NCI-H128 (cell line): ENCODE measurements around the gene NXNL1.

Experiments used
- DNase-seq: peaks from one replicate; lab custom pipeline; 2025; ENCODE audit not compliant: unreplicated experiment; lab: John Stamatoyannopoulos, UW

NXNL1 gene

DNA sequence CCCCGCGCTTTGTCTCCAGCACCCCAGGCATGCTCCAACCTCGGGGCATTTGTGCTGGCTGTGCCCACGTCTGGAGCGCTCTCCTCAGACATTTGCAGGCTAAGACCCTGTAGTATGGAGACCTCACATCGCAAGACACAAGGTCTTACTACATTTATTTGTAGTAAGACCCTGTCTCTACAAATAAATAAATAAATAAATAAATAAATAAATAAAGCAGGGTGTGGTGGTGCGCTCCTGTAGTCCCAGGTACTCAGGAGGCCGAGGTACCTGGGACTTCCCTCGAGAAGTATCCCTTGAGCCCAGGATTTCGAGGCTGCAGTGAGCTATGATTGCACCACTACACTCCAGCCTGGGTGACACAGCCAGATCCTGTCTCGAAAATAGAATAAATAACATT, 4.6 kb downstream of the NXNL1 start:
- no peak for DNase-seq

DNA sequence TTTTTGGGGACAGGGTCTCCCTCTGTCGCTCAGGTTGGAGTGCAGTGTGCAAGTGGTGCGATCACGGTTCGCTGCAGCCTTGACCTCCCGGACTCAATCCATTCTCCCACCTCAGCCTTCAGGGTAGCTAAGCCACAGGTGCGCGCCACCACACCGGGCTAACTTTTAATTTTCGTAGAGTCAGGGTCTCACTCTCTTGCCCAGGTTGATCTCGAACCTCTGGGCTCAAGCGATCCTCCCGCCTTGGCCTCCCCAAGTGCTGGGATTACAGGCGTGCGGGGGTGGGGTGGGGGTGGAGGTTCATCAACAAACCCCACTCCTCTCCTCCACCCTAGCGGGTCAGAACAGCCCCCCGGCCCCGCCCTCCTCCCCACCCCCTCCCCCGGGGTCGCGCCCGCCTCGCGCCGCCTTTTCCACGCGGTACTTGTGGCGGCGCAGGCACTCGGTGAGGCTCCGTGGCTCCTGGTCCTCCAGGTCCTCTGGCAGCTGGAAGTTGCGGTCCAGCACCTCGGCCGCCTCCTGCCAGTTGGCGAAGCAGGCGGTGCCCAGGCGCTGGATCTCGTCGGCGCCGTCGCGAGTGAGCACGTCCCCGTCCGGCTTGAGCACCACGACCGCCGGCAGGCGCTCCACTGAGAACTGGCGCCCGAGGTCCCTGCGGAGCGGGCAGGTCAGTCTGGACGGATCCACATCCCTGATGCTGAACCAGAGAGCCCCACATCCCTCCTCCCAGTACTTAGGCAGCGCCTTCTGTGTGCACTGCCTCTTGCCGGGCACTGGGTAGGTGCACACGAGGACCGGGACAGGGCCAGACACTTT, 5.2 kb downstream of the NXNL1 start:
- DNase-seq = no peak

DNA sequence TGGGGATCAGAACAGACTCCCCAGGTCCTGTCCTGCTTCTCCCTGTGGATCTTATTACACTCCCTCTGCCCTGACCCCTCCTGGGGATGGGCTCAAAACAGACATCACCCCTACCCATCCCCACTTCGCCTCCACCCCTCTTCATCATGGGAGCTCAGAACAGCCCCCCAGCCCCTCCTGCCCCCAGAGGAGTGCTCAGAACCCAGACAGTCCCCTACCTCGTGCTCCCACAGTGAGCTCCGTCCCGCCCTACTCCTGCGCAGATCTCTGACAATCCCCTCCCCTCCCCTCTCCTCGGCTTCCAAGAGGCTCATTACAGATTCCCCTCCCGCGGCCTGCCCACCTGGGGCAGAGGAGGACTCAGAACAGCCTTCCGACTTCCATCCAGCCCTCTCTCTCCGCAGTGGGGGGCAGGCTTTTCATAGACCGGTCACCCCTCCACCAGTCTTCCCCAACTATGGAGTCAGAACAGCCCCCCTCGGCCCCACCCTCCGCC, 6.1 kb downstream of the NXNL1 start:
- no peak for DNase-seq

DNA sequence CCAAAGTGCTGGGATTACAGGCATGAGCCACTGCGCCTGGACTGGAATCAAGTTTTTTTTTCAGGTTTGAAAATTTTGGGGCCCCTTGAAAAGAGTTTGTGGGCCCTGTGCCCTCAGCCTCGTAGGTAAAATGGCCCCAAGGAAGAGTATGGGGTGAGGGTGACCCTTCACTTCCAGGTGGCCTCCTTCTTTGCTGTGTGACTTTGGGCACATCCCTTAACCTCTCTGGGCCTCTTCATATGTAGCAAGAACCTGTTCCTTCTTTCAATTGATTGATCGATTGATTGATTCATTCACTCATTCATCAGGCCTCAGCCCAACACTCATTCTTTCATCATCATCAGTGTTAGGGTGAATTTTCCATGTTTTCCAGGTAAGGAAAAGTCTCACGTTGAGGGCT, 8.9 kb downstream of the NXNL1 start:
- DNase-seq = no peak

DNA sequence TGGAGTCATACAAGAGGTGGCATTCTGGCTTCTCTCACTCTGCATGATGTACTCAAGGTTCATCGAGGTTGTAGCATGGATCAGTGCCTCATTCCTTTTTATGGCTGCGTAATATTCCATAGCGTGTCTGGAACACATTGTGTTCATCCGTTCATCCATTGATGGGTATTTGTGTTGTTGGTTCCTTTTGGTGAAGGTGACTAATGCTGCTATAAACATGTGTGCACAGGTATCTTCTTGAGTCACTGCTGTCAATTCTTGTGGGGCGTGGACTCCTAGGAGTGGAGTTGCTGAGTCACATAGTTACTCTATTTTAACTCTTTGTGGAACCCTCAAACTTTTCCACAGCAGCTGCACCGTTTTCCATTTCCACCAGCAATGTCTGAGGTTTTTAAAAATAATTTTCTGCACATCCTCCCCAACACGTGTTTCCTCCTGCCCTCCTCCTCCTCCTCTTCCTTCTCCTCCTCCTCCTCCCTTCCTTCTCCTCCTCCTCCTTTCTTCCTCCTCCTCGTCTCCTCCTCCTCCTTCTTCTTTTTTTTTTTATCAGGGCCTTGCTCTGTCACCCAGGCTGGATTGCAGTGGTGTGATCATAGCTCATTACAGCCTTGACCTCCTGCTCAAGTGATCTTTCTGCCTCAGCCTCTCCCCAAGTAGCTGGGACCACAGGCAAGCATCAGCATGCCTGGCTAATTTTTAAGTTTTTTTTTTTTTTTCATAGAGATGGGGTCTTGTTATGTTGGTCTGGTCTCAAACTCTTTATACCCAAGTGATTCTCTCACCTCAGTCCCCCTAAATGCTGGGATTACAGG, 10.3 kb downstream of the NXNL1 start:
- no peak for DNase-seq

DNA sequence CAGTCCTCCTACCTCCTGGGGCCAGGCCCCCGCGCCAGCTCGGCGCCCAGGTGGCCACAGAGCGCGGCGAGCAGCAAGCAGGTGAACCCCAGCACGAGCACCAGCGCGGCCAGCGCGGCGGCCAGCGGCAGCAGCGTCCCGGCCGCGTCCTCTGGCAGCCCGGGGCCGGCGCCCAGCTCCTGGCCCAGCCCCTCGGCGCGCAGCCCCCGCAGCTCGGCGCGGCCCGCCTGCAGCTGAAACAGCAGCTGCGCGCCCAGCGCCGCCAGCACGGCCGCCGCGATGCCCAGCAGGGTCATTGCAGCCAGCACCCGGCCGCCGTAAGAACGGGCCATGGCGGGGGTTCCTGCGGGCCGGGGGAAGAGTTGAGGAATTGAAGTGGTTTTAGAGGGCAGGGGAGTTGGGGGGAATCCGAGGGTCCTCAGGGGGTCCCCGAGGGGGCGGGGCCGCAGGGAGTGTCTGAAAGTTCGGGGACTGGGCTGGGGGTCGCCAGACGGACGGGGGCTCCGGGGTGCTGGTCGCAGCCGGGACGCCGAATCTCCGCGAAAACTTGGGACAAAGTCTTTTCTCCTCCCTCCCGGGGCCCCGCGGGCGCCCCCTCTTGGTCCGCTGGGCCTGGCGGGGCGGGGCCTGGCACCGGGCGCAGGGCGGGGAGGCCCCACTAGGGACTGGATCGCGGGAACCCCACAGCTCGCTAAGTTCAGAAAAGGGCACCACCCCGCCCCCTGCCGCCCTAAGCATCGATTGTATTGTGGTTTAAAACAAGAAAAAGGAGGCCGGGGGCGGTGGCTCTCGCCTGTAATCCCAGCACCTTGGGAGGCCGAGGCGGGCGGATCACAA, 12.4 kb downstream of the NXNL1 start, which contains the start of gene TMEM221:
TMEM221 (minus strand) TSS at position 538 of the 837 bp plus-strand sequence; CDS start at position 332, 206 bp downstream.
- DNase-seq = no peak

DNA sequence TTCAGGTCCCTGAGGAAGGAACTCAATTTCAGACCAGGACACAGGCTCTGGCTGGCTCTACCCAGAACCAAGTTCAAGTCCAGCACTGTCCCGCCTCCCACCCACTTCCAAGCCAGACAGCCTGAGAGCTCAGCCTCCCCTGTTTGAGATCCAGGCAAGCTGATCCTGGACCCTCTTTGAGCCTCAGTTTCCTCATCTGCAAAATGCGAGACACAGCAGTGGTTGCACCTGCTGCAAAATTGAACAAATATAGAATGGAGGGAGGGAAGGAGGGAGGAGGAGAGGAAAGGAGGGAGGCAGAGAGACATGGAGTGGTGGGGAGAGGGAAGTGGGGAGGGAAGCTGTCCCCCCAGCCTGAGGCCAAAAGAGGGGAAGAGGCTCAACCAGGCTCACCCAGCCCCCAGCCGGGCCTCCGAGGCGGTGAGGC, 13.0 kb downstream of the NXNL1 start:
- no peak for DNase-seq

DNA sequence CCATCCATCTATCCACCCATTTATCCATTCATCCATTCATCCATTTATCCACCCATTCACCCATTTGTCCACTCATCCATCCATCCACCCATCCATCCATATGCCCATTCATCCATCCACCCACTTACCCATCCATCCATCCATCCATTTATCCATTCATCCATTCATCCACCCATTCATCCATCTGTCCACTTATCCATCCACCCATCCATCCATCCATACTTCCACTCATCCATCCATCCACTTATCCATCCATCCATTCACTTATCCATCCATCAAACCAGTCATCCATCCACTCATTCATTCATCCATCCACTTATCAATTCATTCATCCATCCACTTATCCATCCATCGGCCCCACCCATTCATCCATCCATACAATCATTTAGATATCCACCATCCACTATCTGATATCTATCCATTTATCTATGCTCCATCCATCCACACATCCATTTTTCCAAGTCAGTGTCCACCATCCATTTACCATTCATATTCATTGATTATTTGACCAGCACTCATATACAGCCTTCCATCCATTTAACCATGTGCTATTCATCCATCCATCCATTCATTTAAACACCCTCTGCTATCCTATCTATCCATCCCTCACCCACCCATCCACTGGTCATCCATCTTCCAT, 15.1 kb downstream of the NXNL1 start:
- DNase-seq = no peak

DNA sequence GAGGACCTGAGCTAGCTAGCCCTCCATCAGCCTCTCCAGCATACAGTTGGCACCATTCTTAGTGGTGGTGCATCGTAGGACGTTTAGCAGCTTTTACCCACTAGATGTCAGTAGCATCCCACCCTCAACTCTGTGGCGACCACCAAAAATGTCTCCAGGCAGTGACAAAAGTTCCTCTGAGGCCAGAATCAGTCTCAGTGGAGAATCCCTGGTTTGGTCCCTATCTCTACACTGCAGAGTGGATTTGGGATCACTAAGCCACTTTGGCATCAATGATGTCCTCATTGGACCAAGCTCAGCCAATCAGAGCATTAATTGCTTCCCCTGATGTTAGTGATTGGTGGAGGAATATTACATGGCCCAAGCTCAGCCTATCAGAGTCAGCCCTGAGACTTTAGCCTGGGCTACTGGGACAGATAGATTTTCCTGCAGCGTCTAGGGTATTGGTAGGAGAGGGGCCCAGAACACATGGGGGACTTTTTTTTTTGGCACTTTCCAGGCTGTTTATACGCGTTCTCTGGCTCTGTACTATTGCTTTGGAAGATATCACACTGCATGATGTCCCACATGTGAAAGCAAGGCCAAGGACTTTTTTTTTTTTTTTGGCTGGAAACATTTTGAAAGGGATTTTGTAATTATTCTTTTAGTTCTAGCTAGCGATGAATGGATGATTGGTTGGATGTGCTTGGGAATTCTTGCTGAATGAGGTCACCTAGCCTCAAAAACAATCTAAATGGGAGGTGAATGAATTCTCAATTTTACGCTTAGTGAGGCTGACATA, 19.3 kb downstream of the NXNL1 start:
- no peak for DNase-seq

DNA sequence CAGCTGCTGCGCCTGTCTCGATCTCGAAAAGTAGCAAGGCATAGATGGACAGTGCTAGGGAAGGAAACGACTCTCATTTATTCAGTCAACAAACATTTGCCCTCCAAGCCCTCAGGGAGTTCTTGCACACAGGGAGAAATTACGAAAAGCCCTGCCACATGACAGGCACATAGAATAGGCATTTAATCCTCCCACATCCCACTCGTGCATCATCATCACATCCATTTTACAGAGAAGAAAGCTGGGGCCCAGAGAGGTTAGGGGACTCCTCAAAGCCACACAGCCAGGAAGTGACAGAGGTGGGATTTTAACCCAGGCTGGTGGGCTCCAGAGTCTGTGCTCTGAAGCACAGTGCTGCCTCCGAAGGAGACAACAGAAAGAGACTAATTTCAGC, 23.9 kb downstream of the NXNL1 start:
- DNase-seq = no peak

DNA sequence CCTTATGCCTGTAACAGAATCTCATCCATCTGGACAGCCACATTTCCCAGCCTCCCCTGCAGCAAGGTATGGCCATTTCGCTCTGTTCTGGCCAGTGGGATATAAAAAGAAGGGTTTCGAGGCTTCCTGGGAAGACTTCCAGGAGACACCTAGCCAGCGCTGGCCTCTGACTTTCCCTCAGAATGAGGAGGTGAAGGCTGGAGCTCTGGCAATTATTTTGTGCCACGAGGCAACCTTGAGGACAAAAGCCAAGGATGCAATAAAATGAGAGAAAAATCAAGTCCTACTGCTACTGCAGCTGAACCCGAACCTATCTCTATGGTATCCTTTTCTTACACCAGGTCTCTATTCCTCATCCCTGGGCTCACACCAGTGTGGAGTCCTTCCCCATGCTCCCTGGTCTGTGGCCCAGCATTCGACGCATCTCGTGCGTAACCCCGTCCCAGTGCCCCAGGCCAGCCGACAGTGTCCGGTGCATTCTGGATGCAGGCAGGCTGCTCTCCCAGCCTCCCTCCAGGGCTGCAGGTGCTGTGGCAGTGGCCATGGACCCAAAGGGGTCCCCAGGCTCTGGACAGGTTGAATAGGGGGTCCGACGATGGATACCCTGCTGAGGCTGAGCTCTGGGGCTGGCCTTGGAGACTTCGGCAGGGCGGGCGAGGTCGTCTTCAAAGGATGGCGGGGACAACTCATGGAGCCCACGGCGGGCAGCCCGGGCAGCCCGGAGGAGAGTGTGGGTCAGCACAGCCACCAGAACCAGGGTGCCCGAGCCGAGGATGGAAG, 24.4 kb downstream of the NXNL1 start:
- no peak for DNase-seq

DNA sequence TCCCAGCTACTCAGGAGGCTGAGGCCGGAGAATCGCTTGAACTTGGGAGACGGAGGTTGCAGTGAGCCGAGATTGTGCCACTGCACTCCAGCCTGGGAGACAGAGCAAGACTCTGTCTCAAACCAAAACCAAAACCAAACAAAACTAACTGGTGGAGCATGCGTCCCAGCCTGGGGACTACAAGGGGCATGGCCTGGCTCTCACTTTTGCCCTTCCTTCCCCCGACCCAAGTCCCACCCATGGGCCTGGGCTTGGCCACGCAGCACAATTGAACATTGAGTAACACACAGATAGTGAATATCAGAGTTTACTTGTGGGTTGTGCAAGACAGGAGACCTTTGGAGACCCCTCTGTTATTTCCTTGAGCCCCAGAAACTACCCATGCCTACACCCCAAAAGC, 25.5 kb downstream of the NXNL1 start:
- DNase-seq = no peak

DNA sequence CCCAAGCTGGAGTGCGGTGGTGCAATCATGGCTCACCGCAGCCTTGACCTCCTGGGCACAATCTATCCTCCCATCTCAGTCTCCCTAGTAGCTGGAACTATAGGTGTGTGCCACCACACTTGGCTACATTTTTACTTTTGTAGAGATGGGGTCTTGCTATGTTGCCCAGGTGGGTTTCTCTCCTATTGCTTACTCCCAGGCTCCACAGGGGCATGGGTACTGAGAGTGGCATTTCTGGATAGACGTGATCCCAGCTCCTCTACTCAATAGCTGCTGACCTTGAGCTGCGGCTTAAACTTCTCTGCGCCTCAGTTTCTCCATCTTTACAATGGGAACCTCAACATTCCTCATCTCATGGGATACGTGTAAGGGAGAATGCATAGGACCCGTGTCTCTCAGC, 29.3 kb downstream of the NXNL1 start:
- DNase-seq = no peak

DNA sequence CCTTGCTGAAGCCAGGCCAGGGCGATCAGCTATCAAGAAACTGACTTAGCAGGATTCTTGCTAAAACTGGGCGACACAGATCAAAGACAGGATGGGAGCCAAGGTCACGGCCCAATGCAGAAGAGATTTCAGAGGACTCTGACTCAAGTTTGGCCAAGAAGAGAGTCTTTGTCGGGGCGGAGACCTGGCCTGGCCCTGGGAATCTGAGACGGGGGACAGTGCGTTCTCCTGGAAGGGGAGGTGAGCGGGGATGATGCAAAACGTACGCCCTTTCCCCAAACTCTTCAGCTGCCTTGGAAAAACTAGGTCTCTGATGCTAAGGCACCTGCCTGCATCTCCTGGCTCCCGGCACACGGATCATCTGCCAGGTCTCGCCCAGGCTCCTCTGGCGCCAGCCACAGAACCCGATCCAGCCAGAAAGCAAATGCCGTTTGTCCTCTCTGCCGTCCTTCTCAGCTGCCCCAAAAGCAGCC, 31.0 kb downstream of the NXNL1 start:
- DNase-seq = no peak

DNA sequence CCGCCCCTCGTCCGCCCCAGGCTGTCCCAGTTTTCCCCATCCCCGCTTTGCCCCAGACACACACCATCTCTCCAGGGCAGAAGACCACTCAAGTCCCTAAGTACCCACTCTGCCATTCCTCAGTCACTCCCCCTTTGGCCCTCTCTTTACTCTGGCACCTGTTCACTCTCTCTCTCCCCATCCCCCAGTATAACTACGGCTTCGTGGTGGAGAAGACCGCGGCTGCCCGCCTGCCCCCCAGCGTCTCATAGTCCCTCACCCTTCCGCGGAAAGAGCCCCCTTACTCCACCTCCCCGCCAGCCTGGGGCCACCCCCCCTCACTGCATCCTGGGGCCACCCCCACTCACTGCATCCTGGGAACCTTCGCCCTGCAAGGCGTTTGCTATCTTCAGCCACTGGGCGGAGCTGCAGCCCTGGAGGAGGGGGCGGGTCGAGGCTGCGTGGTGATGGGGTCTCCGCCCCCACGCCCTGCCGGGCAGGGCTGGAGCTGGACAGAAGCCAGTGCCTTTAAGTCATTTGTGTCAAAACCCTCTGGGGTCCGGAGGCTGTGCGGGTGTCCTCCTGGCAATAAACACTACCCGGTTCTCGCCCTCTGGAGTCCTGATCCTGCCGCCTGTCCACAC, 35.9 kb downstream of the NXNL1 start:
- DNase-seq = no peak

DNA sequence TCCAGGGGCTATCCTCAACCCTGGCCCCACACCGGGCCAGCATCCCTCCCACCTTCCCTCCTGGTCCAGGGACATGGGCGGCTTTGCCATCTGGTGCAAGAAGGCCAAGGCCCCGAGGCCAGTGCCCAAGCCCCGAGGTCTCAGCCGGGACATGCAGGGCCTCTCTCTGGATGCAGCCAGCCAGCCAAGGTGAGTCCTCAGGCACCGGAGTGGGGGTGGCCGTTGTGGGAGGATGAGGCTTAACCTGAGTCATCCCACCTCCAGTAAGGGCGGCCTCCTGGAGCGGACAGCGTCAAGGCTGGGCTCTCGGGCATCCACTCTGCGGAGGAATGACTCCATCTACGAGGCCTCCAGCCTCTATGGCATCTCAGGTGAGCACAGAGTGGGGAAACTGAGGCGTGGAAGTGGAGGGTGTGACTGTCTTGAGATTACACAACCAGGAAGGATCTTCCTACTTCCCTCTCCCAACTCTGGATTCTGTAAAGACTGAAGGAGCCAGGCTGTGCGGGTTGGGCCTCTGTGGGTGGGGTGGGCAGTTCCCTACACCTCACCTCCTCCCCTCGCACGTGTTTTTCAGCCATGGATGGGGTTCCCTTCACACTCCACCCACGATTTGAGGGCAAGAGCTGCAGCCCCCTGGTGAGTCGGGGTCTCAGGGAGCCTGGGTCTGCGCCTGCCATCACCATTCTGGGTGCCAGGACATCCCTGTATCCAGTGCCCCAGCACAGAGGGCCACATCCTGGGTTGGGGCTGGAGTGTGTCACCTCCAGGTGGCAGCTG, 37.1 kb downstream of the NXNL1 start:
- DNase-seq = no peak

DNA sequence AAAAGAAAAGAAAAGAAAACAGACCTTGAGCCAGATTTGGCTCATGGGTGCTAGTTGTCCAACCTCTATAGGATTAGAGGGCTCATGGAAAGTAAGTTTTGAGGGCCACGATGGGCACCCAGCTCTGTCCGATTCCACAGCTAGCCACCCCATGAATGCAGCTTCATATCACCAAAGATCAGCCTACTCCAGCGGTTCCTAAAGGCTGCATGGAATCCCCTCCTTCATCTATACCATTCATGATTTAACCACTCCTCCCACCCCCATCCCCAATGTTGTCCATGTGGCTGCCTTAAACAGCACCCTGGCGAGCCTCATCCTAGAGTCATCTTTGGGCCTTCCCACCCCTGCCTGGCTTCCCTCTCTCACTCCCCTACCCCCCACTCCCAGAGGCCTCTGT, 38.8 kb downstream of the NXNL1 start:
- DNase-seq = no peak

DNA sequence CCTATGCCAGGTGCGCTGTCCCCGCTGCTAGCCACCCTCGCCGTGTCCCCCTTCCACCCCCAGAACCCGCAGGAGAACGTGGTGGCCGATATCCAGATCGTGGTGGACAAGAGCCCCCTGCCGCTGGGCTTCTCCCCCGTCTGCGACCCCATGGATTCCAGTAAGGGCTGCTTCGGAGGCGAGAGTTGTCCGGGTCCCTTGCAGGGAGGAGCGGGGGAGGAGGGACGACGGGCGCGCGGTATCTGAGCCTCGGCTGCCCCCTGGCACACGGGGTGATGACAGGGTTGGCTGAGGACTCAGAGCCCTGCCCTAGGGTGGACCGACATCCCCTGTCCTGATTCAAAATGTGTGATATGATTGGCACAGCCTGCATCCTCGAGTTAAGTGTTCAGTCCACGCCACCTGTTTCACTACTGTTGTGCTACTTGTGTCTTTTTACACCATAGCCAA, 40.2 kb downstream of the NXNL1 start:
- DNase-seq = no peak
